Heart left ventricle (tissue), 16 donors: Measurements from ENCODE around the gene AP3B2. TPM values are rescaled to one million over a fixed set of nuclear protein-coding genes. Genes with fewer than 3 reads are reported as not detected.

ENCODE experiments used
- ATAC-seq, 4 donors: fragments of 200-7000 bp; cut with Tn5 transposase; one replicate each; pipeline ENCODE4 v1.9.1; 2020 to 2022; ENCODE audit warnings: moderate library complexity in 4 of 4, mild to moderate bottlenecking in 3 of 4, moderate number of reproducible peaks in 1 of 4
- DNase-seq, 5 donors: peaks; one replicate each; pipeline ENCODE4 v3.0.0-alpha.2; 2020
- H3K27ac ChIP-seq, 12 donors: fragments of 200-600 bp; sonication (generic) in 4 of 12; one replicate each; pipeline versions ENCODE4 v1.5.0 to v1.8.0; 2016 to 2022; ENCODE audit warnings: mild to moderate bottlenecking in 2 of 12
- H3K27me3 ChIP-seq, 9 donors: fragments of 200-600 bp; sonication (generic) in 2 of 9; one replicate each; pipeline versions ENCODE4 v1.5.1 to v1.8.0; 2016 to 2022; ENCODE audit warnings: mild to moderate bottlenecking in 3 of 9
- H3K36me3 ChIP-seq, 9 donors: fragments of 200-600 bp; sonication (generic) in 2 of 9; one replicate each; pipeline versions ENCODE4 v1.5.0 to v1.8.0; 2018 to 2022; ENCODE audit warnings: mild to moderate bottlenecking in 2 of 9
- H3K4me1 ChIP-seq, 12 donors: fragments of 200-600 bp; sonication (generic) in 4 of 12; one replicate each; pipeline versions ENCODE4 v1.5.0 to v1.8.0; 2016 to 2022; ENCODE audit warnings: mild to moderate bottlenecking in 3 of 12
- H3K4me3 ChIP-seq, 12 donors: fragments of 200-600 bp; sonication (generic) in 4 of 12; one replicate each; pipeline versions ENCODE4 v1.5.0 to v1.8.0; 2017 to 2022; ENCODE audit warnings: mild to moderate bottlenecking in 9 of 12, moderate library complexity in 4 of 12
- H3K9me3 ChIP-seq, 12 donors: fragments of 200-600 bp; sonication (generic) in 4 of 12; one replicate each; pipeline versions ENCODE4 v1.5.0 to v1.8.0; 2016 to 2022; ENCODE audit warnings: mild to moderate bottlenecking in 1 of 12
- CTCF ChIP-seq, 12 donors: fragments of 200-600 bp; sonication (generic) in 4 of 12; IDR thresholded peaks; one replicate each; pipeline versions ENCODE4 v1.5.0 to v1.8.0; 2018 to 2022; ENCODE audit warnings: antibody characterized with exemption in 12 of 12, mild to moderate bottlenecking in 5 of 12
- POLR2A ChIP-seq, 2 donors: fragments of 450-650 bp; IDR thresholded peaks; one replicate each; pipeline ENCODE4 v1.6.1; 2017; ENCODE audit warnings: antibody characterized with exemption in 2 of 2, mild to moderate bottlenecking in 2 of 2, moderate library complexity in 2 of 2
- WGBS, 4 donors: extraction: QIAGEN DNeasy Blood & Tissue Kit in 2 of 4; methylation state at CpG; one replicate each; pipeline versions ENCODE4 v1.1.5 to v1.1.7; 2013 to 2018; 5-methylcytosine and 5-hydroxymethylcytosine counted together
- intact Hi-C, 10 donors: fragments of 100-400 bp; cut with DNase I; formaldehyde crosslinking; loops; one replicate each; pipeline versions ENCODE4 v1.11.1 to v1.14.2; 2022
- polyA plus RNA-seq, 2 donors: library from polyadenylated mRNA; stranded (reverse); fragments of 200-250 nt; gene quantifications; one replicate each; pipeline ENCODE4 v1.2.3, GENCODE V29; 2013
- total RNA-seq, 9 donors: library from RNA; depleted of rRNA in 2 of 9; stranded (reverse); fragments of >200 nt in 2 of 9; fragmentation: NEBNext Ultra II Directional in 3 of 9; extraction: Animal tissue kit (Norgen Biotek cat#: 25700) in 3 of 9; gene quantifications; one replicate each; pipeline versions ENCODE4 v1.1.0 to v1.2.4, GENCODE V29; 2016 to 2023
- donor health status: ischemic (EF 13 %, LVEDD 7.1; RV severe dilation, severe dysfunction).
- donor health status: healthy with polysubstance abuse.
- donor health status: DM: no; HTN: yes; CAD: no.
- donor health status: DM: no; HTN: no; CAD: no.
- donor health status: ischemic (EF 25% LVEDD 6.9; RV normal size, moderate dysfunction).
- donor health status: ischemic (EF 25% LVEDD 5.7; RV mildly dilated, moderate dysfunction).
- donor health status: healthy.
- donor health status: DM: yes; HTN: yes; CAD: no.
- donor health status: ischemic (EF 35%, LVEDD 5.7; RV mildly dilated, moderate dysfunction).
- donor health status: nonischemic (EF 11% LVEDD 7.7; RV severe dilation, severe dysfunction).
- donor health status: DM: yes; HTN: yes; CAD: no.
- donor health status: PGD.
- donor health status: ischemic (EF 29% LVEDD 5.4; RV normal size, mild dysfunction).
- donor health status: nonischemic (EF 23%, LVEDD 6.1; RV moderate dilation, normal function).

Gene AP3B2
- total and polyA plus RNA-seq, 11 donors: 0.06 to 5.2 (median 0.41) TPM; not detected in 3

GRCh38 chr15:82739086-82739485 lies 29.4 kb upstream of the AP3B2 start:
- ATAC-seq (no peak), DNase-seq (no peak)
- no peaks in the 10 kb centered on the region for H3K4me1 ChIP-seq
- H3K9me3 ChIP-seq: no peaks in the 10 kb centered on the region
- WGBS, 4 donors: 61 to 71% (median 69%) methylated on average over 2 of the region's 2 CpGs
- TF ChIP-seq POLR2A (IDR thresholded peaks at IDR 0.05) (no peak), CTCF (IDR thresholded peaks at IDR 0.05) (no peak)
- peaks cover 0 to 17% (median 0%) of the 10 kb centered on the region in 9 donors for H3K36me3 ChIP-seq
- H3K27ac ChIP-seq: no peak overlapping the region
- no peak overlapping the region for H3K4me3 ChIP-seq
- intact Hi-C loops: no loop called here
- no peaks in the 10 kb centered on the region for H3K27me3 ChIP-seq

- no peak overlapping the region for H3K27ac ChIP-seq
- intact Hi-C loops: no loop called here
- H3K27me3 ChIP-seq: no peaks in the 10 kb centered on the region
- no peak overlapping the region for H3K4me3 ChIP-seq
- ATAC-seq: no peak
- H3K9me3 ChIP-seq: no peaks in the 10 kb centered on the region
- peaks cover 0 to 17% (median 0%) of the 10 kb centered on the region in 9 donors for H3K36me3 ChIP-seq
- no peaks in the 10 kb centered on the region for H3K4me1 ChIP-seq
- no peak for DNase-seq
- 87 to 99% (median 93%) methylated on average over 2 of the region's 2 CpGs for WGBS, 4 donors
- no peak for TF ChIP-seq POLR2A (IDR thresholded peaks at IDR 0.05)
- TF ChIP-seq CTCF (IDR thresholded peaks at IDR 0.05): no peak
These were observed 28.3 kb upstream of the AP3B2 start for GRCh38 chr15:82737975-82738374.

GRCh38 chr15:82731527-82731926 lies 21.9 kb upstream of the AP3B2 start:
- Histone ChIP-seq H3K4me3 (no peak overlapping the region), H3K36me3 (peaks cover 0 to 14% (median 0%) of the 10 kb centered on the region in 9 donors), H3K27ac (no peak overlapping the region), H3K9me3 (no peaks in the 10 kb centered on the region), H3K4me1 (no peaks in the 10 kb centered on the region), H3K27me3 (no peaks in the 10 kb centered on the region)
- WGBS, 4 donors: 92 to 100% (median 96%) methylated on average over 2 of the region's 2 CpGs
- DNase-seq: no peak
- no peak for ATAC-seq
- no peak for TF ChIP-seq CTCF (IDR thresholded peaks at IDR 0.05)
- TF ChIP-seq POLR2A (IDR thresholded peaks at IDR 0.05): no peak
- intact Hi-C loops: no loop called here

- 89 to 90% (median 90%) methylated on average over 11 of the region's 11 CpGs for WGBS, 4 donors
- Histone ChIP-seq H3K4me1 (no peaks in the 10 kb centered on the region), H3K36me3 (peaks cover 0 to 10% (median 0%) of the 10 kb centered on the region in 9 donors), H3K27me3 (no peaks in the 10 kb centered on the region), H3K4me3 (no peak overlapping the region), H3K27ac (no peak overlapping the region), H3K9me3 (no peaks in the 10 kb centered on the region)
- intact Hi-C loops: no loop called here
- ATAC-seq (no peak), DNase-seq (no peak)
- no peak for TF ChIP-seq CTCF (IDR thresholded peaks at IDR 0.05)
- no peak for TF ChIP-seq POLR2A (IDR thresholded peaks at IDR 0.05)
These were observed 20.4 kb upstream of the AP3B2 start for GRCh38 chr15:82730022-82730530.
